SW 1271 (cell line): ENCODE measurements around the gene CCDC92.
A peak's percentile ranks its signal among the peaks of the same experiment; 100 is the strongest.

ENCODE experiments used
- DNase-seq, 2 experiments: peaks; one replicate each; lab custom pipeline; 2025; lab: John Stamatoyannopoulos, UW

Gene CCDC92

DNA sequence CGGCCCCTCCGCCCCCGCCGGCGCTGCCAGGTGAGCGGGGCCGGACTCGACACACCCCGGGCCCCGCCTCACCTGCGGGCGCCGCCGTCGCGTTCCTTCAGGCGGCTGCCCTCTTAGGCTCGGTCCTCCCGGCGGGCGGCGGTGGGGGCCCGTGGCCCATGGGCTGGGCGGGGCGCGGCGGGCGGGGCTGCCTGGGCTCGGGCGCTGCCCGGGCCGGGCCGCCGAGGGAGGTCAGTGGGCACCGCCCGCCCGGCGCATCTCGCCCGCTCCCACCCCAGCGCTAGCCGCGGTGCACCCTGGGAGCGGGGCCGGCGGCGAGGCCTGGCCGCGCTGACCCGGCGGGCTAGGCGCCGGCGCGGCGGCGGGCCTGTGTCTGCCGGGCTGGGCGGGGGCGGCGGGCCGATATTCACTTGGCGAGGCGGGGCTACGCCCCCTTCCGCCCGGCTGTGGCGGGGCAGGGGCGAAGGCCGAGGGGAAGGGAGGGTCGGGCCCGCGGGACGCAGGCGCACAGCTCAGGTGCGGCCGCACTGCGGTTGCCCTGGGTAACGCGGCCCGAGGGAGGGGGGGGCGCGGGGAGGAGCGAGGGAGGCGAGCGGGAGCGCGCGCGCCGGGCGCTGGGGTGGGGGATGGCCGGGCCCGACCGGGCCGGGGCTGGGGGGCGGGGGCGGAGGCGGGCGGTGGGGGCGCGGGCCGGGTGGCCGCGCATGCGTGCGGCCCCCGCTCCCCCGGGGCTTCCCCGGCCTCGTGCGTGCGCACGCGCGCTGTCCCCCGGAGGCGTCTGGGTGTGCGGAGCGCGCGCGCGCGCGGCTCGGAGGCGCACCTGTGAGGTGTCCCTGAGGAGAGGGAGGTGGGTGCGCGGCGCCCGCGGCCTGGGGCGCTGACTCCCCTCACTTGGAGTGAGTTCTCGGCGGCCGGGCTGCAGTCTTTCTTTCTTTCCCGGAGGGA, at the start of gene CCDC92, which contains the start of gene ZNF664:
CCDC92 (minus strand) TSS at position 375 of the 945 bp plus-strand sequence. CDS start 28,526 bp downstream, outside the sequence.
ZNF664 (plus strand) TSS at position 759 of the 945 bp plus-strand sequence. CDS start 38,930 bp downstream, outside the sequence.
- DNase-seq = peak; percentile 72 to 88

DNA sequence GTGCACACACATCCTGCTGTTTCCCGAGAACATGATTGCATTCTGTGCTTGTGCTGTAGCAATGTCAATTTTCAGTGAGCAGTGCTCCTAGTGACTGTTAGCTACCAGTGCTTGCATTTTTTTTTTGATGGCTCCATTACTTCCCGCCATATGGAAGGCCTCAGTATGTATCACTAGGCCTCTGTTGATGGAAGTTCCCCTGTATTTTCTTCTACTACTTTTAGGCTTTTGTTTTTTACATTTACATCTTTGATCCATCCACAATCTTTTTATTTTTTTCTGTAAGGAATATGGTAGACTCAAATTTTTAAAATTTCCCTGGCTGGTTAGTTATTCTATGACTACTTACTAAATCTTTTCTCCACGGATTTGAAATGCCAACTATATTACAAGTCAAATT, 49.5 kb upstream of the CCDC92 start:
- no peak for DNase-seq

- DNase-seq = no peak
Observed at GRCh38 chr12:124021007-124021406, 48.4 kb upstream of the CCDC92 start.

DNA sequence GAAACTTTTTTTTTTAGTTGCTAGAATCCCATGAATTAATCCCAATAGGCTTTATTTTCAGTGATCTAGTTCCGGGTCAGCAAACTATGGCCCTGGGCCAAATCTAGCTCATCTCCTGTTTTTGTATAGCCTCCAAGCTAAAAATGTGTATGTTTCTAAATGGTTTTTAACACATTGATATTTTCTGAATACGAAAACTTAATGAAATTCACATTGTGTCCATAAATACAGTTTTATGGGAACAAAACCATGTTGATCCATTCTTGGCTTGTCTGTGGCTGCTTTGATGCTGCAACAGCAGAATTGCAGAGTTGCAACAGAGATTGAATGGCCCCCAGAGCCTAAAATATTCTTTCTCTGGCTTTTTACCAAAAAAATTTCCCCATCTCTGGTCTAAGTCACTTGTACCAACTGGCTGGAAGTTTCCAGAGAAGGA, 47.9 kb upstream of the CCDC92 start:
- DNase-seq = no peak

DNA sequence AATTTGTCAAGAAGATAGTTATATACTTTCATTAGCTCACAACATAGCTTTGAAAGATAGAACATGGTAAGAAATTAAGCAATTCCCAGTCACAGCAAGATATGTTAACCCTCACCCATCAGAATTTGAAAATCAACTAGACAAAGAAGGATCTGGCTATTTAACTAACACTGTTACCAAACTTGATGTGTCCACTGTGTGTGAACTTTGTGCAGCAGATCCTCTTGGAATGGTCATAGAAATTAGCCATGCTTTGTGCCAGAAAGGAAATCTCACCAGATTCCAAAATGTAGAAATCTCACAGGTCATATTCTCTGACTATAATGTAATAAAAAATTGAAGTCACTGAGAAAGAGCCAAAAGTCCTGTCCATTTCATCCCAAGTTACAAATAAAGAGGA, 46.5 kb upstream of the CCDC92 start:
- no peak for DNase-seq

DNA sequence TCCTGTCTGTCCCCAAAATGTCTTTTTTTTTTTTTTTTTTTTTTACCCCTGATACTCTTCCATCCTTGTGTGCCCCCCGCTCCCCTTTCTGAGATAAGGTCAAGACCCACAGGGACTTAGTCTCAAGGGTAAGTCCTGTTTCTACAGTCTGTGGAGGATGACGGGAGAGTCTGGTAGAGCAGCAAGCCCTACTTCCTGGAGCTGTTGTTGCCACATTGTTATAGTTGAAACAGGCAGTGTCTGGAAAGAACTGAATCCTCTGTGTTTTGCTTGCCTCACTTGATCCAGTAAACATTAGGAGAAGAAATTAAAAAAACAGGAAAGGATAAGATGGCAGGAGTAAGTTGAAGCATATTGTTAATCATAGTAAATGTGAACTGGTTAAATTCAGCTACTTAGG, 45.9 kb upstream of the CCDC92 start:
- no peak for DNase-seq

DNA sequence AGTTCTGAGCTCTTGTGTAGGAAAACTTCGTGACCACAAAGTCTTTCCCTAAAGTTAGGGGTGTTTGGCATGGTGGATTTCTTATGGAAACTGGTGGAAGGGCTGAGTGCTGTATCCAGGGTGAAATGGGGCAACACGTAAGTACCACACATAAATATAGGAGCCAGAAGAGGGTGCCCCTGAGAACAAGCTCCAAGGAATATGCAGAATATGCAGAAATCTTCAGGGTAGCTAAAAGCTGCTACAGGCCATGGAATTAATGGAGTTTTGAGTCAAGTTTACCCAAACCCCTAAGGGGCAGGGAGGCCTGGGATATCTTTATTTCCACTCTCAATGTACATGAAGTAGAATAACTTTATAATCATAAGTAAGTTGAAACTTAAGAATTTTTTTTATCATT, 44.4 kb upstream of the CCDC92 start:
- DNase-seq = no peak

- DNase-seq = no peak
Observed at GRCh38 chr12:124015494-124016461, 43.1 kb upstream of the CCDC92 start.

DNA sequence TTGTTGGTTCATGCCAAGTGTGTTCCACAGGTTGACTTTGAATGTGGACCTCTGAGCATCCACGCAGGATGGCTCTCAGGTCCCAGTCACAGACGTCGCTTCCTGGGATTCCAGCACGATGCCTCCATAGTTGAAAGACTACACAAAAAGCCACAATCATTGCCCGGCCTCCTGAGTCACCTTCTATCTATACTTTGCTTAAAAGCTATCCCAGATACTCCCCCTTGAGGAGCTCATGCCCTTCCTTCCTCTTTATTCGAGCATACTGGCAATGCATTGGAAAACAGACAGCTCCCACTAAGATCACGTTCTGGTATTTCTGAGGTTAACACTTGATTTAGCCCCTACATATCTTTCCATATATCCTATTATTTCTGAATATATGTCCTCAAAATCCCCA, 40.4 kb upstream of the CCDC92 start:
- no peak for DNase-seq

DNA sequence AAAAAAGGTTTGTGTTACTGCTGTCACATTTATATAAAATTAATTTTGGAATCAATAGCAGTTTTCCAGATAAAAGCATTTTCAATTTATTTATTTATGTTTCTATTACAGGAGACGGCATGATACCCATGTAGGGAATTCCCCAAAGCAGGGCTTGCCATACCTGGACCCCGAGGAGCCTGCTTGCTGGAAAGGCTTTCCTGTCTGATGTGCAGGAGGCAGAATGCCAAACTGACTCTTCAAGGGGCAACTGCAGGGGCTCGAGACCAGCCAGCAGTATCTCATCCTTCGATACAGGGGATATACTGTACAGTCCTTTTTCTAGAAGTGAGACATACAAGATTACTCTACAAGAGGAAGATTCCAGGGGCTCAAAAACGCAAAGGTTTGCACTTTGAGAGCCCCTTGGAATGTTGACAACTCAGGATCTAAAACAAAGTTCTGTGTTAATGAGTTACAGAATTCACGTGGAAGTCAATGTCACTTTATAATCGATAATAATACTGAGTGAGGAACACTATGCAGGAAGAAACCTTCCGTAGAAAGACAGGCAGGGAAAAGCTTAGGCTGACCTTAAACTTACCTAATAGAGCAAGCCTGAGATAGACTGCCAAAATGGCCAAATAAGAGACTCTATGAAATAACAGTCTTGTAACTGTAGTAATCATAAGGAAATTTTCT, 38.9 kb upstream of the CCDC92 start:
- no peak for DNase-seq

DNA sequence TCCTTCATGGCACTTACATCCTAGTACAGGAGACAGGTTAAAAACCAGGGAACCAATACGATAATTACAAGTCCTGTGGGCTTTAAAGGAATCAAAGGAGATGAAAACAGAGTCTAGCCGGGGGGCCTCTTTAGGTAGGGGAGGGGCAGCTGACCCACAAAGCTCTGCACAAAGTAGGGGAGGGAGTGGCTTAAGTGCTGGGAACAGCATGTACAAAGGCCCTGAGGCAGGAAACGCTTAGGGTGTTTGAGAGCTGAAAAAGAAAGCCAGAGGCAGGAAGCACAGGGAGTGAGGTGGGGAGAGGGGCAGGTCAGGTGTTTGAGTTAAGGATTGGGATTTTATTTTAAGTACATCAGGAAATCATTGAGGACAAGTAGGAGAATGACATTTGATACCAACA, 38.1 kb upstream of the CCDC92 start:
- DNase-seq = no peak

DNA sequence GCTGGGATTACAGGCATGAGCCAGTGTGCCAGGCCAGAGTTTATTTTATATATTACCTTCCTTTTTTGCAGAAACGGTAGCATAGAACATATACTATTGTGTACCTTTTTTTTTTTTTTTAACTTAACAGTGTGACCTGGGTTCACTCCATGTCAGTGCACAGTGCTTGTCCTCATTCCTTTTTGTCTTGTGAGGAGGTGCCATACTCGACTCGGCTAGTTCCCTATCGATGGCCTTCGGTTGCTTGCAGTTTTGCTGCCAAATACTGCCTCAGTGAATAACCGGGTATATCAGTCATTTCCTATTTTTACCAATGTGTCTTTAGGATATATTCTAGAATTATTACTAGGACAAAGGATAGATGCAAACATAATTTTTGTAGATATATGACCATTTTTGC, 37.1 kb upstream of the CCDC92 start:
- no peak for DNase-seq

DNA sequence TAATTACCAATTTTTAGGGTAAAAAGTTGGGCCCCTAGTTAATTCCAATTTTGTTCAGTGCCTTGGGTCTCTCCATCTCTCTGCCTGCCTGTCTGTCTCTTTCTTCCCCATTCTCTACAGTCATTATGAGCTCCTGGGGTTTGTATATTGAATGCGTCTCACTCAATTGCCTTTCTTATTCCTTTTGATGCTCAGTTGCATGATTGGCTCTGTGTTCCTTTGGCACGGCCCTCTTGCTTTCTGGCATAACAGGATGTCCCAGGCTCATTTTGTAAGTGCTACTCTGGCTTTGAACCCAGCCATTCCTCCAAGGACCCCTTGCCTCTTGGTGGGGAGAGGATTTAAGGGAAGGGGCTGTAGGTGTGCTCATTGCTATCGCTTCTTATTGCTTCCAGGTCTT, 36.0 kb upstream of the CCDC92 start:
- DNase-seq = no peak

DNA sequence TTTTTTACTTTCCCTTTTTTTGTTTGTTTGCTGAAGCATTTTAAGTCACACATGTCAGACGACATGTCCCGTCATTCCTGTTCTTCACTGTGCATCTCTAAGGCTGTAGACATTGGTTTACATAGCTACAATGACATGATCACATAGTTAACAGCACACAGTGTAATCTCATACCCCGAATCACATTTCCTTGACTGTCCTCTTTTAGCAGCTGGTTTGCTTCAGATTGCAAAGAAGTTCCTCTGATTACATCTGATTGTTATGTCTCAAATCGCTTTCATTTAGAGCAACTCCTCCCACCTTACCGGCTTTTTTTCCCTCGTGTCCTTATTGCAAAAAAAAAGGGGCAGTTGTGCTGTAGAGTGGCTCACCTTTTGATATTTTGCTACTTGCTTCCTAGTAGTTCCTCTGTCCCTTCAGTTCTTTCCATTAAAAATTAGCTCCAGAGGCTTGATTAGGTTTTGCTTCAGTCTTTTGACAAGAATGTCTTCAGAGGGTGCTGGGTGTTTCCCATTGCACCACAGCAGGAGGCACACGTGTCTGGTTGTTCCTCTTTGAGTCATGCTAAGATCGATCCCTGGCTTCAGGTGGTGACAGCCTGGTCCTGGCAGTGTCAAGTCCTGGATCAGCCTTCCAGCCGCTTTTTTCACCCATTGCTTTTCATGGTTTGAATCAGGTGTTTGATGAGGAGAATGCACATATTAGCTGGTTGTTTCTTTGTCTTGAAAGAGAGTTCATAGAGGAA, 35.4 kb upstream of the CCDC92 start:
- DNase-seq = no peak

GRCh38 chr12:124006846-124007713, 34.4 kb upstream of the CCDC92 start:
- no peak for DNase-seq

GRCh38 chr12:124006085-124006845, 33.6 kb upstream of the CCDC92 start:
- no peak for DNase-seq

GRCh38 chr12:124004233-124004875, 31.7 kb upstream of the CCDC92 start:
- DNase-seq = no peak

- no peak for DNase-seq
Observed at GRCh38 chr12:124002654-124003053, 30.0 kb upstream of the CCDC92 start.
